ENCODE results near the gene ALG6. TPM values are rescaled to one million over a fixed set of nuclear protein-coding genes. Genes with fewer than 3 reads are reported as not detected.

ALG6 gene
- total RNA-seq, 1 experiment from 2014 or later, result 21.4 TPM

- Histone ChIP-seq H3K27ac (ENCODE audit: insufficient read length, low read depth, low read length) (no peak overlapping the region), H3K4me2 (ENCODE audit: insufficient read depth, insufficient read length, low read length) (no peak overlapping the region), H3K23me2 (ENCODE audit: insufficient read length, low read depth, low read length, poor library complexity, severe bottlenecking) (no peaks in the 10 kb centered on the region), H2BK5ac (ENCODE audit: insufficient read length, low read length) (no peak overlapping the region), H4K8ac (replicated peaks; ENCODE audit: insufficient read length, low read depth, low read length) (no peak overlapping the region), H3K23ac (ENCODE audit: insufficient read length, low read depth, low read length) (no peak overlapping the region), H3K79me1 (ENCODE audit: insufficient read depth, low read depth, low read length, poor library complexity, severe bottlenecking) (no peaks in the 10 kb centered on the region), H3K18ac (ENCODE audit: insufficient read length, low read depth, low read length) (no peak overlapping the region), H3K56ac (ENCODE audit: insufficient read length, low read depth, low read length) (no peak overlapping the region), H3K27me3 (ENCODE audit: insufficient read depth, low read length) (no peaks in the 10 kb centered on the region), H4K5ac (ENCODE audit: insufficient read length, low read depth, low read length) (no peak overlapping the region), H2BK20ac (ENCODE audit: low read depth, low read length, poor library complexity, severe bottlenecking) (no peak overlapping the region), H3K79me2 (ENCODE audit: insufficient read depth, low read length) (no peaks in the 10 kb centered on the region), H3T11ph (ENCODE audit: low read length) (no peak overlapping the region), H2BK15ac (ENCODE audit: low read depth, low read length) (no peak overlapping the region), H3K9ac (ENCODE audit: extremely low read depth, insufficient read length, low read length) (no peak overlapping the region), H3K9me3 (ENCODE audit: control insufficient read depth, low read depth, low read length) (no peaks in the 10 kb centered on the region), H2BK12ac (ENCODE audit: insufficient read length, low read depth, low read length) (no peak overlapping the region), H3K14ac (ENCODE audit: insufficient read depth, low read length) (no peak overlapping the region), H2BK120ac (ENCODE audit: low read depth, low read length, poor library complexity, severe bottlenecking) (no peak overlapping the region), H3K4me1 (ENCODE audit: insufficient read depth, low read length) (no peaks in the 10 kb centered on the region), H4K91ac (ENCODE audit: insufficient read length, low read depth, low read length) (no peak overlapping the region), H3K4ac (ENCODE audit: low read depth, low read length) (no peak overlapping the region), H2AFZ (ENCODE audit: low read length) (no peak overlapping the region), H4K20me1 (ENCODE audit: control insufficient read depth, insufficient read depth, insufficient read length) (no peaks in the 10 kb centered on the region), H2AK5ac (ENCODE audit: insufficient read length, low read length) (no peak overlapping the region)
- no peaks in the 10 kb centered on the region for H3K9me3 Mint-ChIP-seq
- H3K4me1 Mint-ChIP-seq, result peaks cover 0 to 6% of the 10 kb centered on the region in 2 experiments; a peak in 2 of 4 replicates
- peak overlapping the region; percentile 5 to 38 (median 24); a peak in 2 of 7 replicates for H3K27ac Mint-ChIP-seq
- no peak overlapping the region for H3K4me3 Mint-ChIP-seq
- no peaks in the 10 kb centered on the region for H3K27me3 Mint-ChIP-seq (ENCODE audit: low read depth)
- no peak for TF ChIP-seq CTCF (conservative IDR thresholded peaks at IDR 0.05)
- WGBS (ENCODE audit: extremely low coverage, insufficient read length, low lambda C conversion rate), result no CpG with 5 or more reads among the region's 3 CpGs
- no peaks in the 10 kb centered on the region; a peak in 2 of 7 replicates for H3K36me3 Mint-ChIP-seq (ENCODE audit: insufficient read depth in 1 of 3, low read depth in 3 of 3)
- DNase-seq, result no peak
These were observed 47.4 kb downstream of the ALG6 start for GRCh38 chr1:63414691-63415365.

Data from H9 (cell line).